ENCODE data around the gene SEPTIN10.

Gene SEPTIN10

DNA sequence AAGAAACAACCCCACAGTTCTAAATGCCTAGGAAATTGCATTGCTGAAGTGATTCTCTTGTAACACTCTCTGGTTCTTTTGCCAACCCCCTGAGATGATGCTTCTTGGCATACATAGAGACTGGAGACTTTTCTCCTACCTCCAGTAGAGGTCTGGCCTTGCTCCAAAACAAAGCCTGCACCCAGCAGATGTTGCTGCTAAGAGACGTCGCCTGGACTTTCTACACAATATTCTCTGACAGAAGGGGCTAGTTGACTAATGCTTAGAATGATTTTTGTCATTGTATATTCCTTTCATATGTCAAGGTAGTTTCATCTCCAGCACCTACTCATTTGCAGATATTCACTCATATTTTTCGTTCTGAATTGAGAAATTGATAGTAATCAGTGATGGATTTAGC lies 25.0 kb upstream of the SEPTIN10 start:
- no peak for DNase-seq (ENCODE audit: low read depth)
- no peak overlapping the region for H3K4me3 ChIP-seq (ENCODE audit: control insufficient read depth, low read depth, low read length)
- TF ChIP-seq, protein P1, sequence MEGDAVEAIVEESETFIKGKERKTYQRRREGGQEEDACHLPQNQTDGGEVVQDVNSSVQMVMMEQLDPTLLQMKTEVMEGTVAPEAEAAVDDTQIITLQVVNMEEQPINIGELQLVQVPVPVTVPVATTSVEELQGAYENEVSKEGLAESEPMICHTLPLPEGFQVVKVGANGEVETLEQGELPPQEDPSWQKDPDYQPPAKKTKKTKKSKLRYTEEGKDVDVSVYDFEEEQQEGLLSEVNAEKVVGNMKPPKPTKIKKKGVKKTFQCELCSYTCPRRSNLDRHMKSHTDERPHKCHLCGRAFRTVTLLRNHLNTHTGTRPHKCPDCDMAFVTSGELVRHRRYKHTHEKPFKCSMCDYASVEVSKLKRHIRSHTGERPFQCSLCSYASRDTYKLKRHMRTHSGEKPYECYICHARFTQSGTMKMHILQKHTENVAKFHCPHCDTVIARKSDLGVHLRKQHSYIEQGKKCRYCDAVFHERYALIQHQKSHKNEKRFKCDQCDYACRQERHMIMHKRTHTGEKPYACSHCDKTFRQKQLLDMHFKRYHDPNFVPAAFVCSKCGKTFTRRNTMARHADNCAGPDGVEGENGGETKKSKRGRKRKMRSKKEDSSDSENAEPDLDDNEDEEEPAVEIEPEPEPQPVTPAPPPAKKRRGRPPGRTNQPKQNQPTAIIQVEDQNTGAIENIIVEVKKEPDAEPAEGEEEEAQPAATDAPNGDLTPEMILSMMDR (IDR thresholded peaks at IDR 0.05; ENCODE audit: control insufficient read depth, insufficient read depth, low read depth, low read length, missing control alignments) = no peak

DNA sequence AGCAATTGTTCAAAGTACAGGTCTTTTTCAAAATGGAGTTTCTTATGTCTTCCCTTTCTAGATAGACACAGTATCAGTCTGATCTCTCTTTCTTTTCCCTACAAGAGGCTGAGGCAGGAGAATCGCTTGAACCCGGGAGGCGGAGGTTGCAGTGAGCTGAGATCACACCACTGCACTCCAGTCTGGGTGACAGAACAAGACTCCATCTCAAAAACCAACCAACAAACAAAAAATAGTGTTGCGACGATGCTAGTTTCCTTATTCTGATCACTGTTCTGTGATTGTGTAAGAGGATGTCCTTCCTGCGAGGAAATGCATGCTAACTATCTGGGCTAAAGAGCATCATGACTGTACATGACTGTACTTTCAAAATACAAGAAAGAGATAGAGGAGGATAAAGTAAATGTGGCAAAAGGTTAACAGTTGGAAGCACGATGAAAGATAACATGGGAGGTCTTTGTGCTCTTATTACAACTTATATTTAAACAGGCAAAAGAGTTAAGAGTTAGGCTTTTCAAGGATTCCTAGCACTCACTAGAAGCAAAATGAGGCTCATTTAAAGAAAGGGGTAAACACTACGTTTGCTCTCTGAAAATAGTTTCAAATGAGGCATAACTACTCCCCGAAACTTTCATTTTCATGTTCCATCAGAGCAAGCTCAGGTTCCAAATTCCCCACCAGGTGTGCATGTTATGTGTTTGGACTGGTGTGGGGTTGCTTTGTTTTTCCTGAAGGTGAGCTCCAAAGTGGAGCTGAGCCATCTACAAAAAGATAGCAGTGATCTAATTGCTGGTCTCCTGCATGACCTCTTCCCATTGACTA lies 24.2 kb upstream of the SEPTIN10 start:
- TF ChIP-seq, protein P1 (IDR thresholded peaks at IDR 0.05; ENCODE audit: control insufficient read depth, insufficient read depth, low read depth, low read length, missing control alignments) = no peak
- H3K4me3 ChIP-seq (ENCODE audit: control insufficient read depth, low read depth, low read length) = no peak overlapping the region
- DNase-seq (ENCODE audit: low read depth) = no peak

DNA sequence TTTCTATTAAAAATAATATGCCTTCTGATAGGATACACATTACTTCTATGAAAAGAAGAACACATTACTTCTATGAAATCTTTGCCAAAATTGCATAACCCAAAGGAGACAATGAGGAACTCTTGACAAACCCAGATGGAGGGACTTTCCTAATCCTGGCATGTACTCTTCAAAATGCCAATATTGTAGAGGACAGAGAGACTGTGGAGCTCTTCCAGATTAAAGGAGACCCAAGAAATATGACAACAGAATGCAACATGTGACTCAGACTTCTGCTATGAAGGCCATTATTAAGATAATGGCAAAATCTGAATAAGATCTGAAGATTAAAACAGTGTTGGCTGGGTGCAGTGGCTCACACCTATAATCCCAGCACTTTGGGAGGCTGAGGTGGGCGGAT lies 22.6 kb upstream of the SEPTIN10 start:
- TF ChIP-seq, protein P1 (IDR thresholded peaks at IDR 0.05; ENCODE audit: control insufficient read depth, insufficient read depth, low read depth, low read length, missing control alignments) = no peak
- DNase-seq (ENCODE audit: low read depth) = no peak
- no peak overlapping the region for H3K4me3 ChIP-seq (ENCODE audit: control insufficient read depth, low read depth, low read length)

DNA sequence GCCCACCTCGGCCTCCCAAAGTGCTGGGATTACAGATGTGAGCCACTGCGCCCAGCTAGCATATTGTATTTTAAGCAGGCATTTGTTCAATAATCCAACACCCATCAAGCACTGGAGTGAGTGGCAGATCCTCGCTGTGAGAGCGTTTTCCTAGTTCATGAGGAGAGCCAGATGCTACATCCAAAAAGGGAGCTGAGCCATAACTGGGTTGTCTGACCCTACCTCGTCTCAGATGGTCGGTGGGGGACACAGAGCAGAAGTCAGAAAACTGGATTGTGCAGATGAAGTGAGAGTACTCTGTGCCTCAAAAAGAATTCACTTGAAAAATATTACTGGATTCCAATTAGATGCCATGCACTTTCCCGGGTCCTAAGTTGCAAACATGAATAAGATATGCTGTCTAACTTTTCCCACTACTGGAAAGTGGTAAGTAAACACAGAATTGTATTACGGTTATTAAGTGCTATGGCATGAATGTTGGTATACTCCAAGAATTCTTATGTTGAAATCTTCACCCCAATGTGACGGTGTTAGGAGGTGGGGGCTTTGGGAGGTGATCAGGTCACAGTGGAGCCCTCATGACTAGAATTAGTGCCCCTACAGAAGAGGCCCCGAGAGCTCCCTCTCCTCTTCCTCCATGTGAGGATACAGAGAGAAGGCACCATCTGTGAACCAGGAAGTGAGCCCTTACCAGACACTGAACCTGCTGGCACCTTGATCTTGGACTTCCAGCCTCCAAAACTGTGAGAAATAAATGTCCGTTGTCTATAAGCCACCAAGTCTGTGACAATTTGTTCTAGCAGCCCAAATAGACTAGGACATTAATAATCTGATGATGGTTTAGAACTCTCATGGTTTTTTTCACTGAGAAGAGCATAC lies 21.9 kb upstream of the SEPTIN10 start:
- TF ChIP-seq, protein P1 (IDR thresholded peaks at IDR 0.05; ENCODE audit: control insufficient read depth, insufficient read depth, low read depth, low read length, missing control alignments) = no peak
- no peak for DNase-seq (ENCODE audit: low read depth)
- H3K4me3 ChIP-seq (ENCODE audit: control insufficient read depth, low read depth, low read length) = no peak overlapping the region

DNA sequence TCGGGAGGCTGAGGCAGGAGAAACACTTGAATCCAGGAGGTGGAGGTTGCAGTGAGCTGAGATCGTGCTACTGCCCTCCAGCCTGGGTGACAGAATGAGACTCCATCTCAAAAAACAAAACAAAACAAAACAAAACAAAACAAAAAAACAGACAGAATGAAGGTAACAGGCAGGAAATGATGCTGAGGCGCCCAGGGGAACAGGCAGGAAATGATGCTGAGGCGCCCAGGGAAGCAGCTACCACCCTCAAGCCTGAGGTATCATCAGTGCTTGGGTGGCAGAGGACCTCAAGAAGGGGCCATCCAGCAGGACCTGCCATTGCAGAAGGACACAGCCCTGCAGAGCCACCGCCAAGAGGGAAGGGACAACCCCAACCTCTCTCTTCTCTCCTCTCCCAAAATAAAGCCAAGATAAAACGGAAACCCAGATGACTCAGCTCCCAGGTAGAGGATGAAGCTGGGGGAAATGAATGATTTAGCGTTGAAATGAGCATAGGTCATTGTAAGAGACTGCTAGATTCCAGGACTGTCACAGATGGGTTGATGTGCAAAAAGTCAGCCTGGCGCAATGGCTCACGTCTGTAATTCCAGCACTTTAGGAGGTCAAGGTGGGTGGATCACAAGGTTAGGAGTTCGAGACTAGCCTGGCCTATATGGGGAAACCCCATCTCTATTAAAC lies 19.7 kb upstream of the SEPTIN10 start:
- DNase-seq (ENCODE audit: low read depth) = no peak
- no peak overlapping the region for H3K4me3 ChIP-seq (ENCODE audit: control insufficient read depth, low read depth, low read length)
- TF ChIP-seq, protein P1 (IDR thresholded peaks at IDR 0.05; ENCODE audit: control insufficient read depth, insufficient read depth, low read depth, low read length, missing control alignments) = no peak

DNA sequence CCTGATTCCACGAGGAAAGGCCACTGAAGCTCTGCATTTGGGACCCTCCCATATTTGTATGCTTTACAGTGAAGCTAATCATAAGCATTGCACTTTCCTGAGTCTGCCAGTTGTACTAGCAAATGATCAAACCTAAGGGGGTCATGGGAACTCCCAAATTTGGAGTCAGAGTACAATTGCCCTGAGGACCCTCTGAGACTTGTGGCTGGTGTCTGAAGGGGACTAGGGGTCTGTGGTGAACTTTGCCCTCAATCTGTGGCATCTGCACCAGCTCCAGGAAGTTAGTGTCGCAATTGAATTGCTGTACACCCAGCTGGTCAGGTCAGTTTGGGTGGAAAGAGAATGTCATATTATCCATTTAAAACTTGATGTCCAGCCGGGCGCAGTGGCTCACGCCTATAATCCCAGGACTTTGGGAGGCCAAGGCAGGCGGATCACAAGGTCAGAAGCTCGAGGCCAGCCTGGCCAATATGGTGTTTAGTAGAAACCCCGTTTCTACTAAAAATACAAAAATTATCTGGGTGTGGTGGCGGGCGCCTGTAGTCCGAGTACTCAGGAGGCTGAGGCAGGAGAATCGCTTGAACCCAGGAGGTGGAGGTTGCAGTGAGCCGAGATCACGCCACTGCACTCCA lies 18.5 kb upstream of the SEPTIN10 start:
- no peak for DNase-seq (ENCODE audit: low read depth)
- no peak overlapping the region for H3K4me3 ChIP-seq (ENCODE audit: control insufficient read depth, low read depth, low read length)
- TF ChIP-seq, protein P1 (IDR thresholded peaks at IDR 0.05; ENCODE audit: control insufficient read depth, insufficient read depth, low read depth, low read length, missing control alignments) = no peak

All from AG09309 (cell line).